Measurements from ENCODE around the gene REC8. TPM values are rescaled to one million over a fixed set of nuclear protein-coding genes. Genes with fewer than 3 reads are reported as not detected.

REC8 gene
- total RNA-seq, 2 donors from 2014 or later: 5.6 to 25.4 TPM

DNA sequence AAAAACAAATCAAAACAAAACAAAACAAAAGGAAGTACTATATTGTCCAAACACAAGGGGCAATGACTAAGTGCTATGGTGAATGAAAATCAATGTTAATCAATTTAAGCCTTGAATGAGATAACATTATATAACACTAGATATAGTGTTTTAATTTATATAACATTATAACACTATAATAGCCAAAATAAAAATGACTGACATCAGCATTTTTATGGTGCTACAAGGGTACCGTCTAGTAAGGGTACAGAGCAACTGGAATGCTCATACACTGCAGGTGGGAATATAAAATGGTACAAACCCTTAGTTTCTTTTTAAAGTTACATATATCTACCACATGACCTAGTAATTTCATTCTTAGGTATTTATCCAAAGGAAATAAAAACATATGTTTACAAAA, 54.6 kb downstream of the REC8 start:
- Histone ChIP-seq H3K27me3 (replicated peaks; ENCODE audit: insufficient read depth) (no peaks in the 10 kb centered on the region), H3K4me3 (no peak overlapping the region), H3K4me1 (replicated peaks) (no peaks in the 10 kb centered on the region), H3K27ac (no peak overlapping the region), H3K9me3 (no peaks in the 10 kb centered on the region), H3K36me3 (no peaks in the 10 kb centered on the region)
- DNase-seq (ENCODE audit: low spot score): no peak
- 63% methylated on average over 1 of the region's 1 CpG for WGBS
- TF ChIP-seq, protein P1, sequence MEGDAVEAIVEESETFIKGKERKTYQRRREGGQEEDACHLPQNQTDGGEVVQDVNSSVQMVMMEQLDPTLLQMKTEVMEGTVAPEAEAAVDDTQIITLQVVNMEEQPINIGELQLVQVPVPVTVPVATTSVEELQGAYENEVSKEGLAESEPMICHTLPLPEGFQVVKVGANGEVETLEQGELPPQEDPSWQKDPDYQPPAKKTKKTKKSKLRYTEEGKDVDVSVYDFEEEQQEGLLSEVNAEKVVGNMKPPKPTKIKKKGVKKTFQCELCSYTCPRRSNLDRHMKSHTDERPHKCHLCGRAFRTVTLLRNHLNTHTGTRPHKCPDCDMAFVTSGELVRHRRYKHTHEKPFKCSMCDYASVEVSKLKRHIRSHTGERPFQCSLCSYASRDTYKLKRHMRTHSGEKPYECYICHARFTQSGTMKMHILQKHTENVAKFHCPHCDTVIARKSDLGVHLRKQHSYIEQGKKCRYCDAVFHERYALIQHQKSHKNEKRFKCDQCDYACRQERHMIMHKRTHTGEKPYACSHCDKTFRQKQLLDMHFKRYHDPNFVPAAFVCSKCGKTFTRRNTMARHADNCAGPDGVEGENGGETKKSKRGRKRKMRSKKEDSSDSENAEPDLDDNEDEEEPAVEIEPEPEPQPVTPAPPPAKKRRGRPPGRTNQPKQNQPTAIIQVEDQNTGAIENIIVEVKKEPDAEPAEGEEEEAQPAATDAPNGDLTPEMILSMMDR (IDR thresholded peaks at IDR 0.05): no peak
- no peak for TF ChIP-seq POLR2A (IDR thresholded peaks at IDR 0.05)
- intact Hi-C loops (cut with DNase I): no loop called here

GRCh38 chr14:24228902-24229301, 57.0 kb downstream of the REC8 start:
- TF ChIP-seq POLR2AphosphoS5 (IDR thresholded peaks at IDR 0.05): no peak
- no peak for TF ChIP-seq POLR2A (IDR thresholded peaks at IDR 0.05)
- TF ChIP-seq, protein P1 (IDR thresholded peaks at IDR 0.05): no peak
- 4% methylated on average over 1 of the region's 1 CpG for WGBS

More at GRCh38 chr14:24228902-24229301, 57.0 kb downstream of the REC8 start:
- H3K9me3 ChIP-seq: no peaks in the 10 kb centered on the region
- DNase-seq (ENCODE audit: low spot score): no peak
- H3K36me3 ChIP-seq: no peaks in the 10 kb centered on the region
- H3K4me3 ChIP-seq: no peak overlapping the region
- H3K27ac ChIP-seq: no peak overlapping the region
- no peaks in the 10 kb centered on the region for H3K27me3 ChIP-seq (replicated peaks; ENCODE audit: insufficient read depth)
- H3K4me1 ChIP-seq (replicated peaks): peaks cover 7% of the 10 kb centered on the region
- intact Hi-C loops (cut with DNase I): no loop called here

Small RNA genes lying within 50 kb of the gene (microRNA-seq; reads per million reads assigned to microRNA genes)
- not detected for gene MIR7703

Small RNA genes lying within 50 kb of the gene (small RNA-seq; reads per million reads assigned to genes)
- gene AL136295.4: 0 reads per million in 2 donors
- 0 reads per million in 2 donors for gene CHMP4A
- 0 reads per million in 2 donors for gene IPO4
- 0 reads per million in 2 donors for gene IRF9
- gene MDP1: 0 reads per million in 2 donors
- 0.60 to 1.0 reads per million in 2 donors for gene RNA5SP383

Other genes starting within 250 kb of the REC8 start
- 10 to 100 TPM; 37.0 to 40.6 TPM for gene DHRS4, start 218.3 kb upstream of the REC8 start, total RNA-seq
- gene DHRS4L2, start 183.2 kb upstream of the REC8 start, total RNA-seq: 10 to 100 TPM; 13.1 to 17.9 TPM
- 1 to 10 TPM in 1 of 2 donors, under 1 TPM in 1; 0.59 to 3.9 TPM for gene CARMIL3, start 120.1 kb upstream of the REC8 start, total RNA-seq
- 1 to 10 TPM; 1.8 to 8.8 TPM for gene CPNE6, start 100.5 kb upstream of the REC8 start, total RNA-seq
- gene PCK2, start 77.8 kb upstream of the REC8 start, total RNA-seq: 10 to 100 TPM; 15.4 to 21.8 TPM
- gene DCAF11, start 57.3 kb upstream of the REC8 start, total RNA-seq: 100 to 1,000 TPM; 111 to 115 TPM
- gene NRL, start 57.1 kb upstream of the REC8 start, total RNA-seq: 1 to 10 TPM; 4.3 to 4.7 TPM
- 1 to 10 TPM in 1 of 2 donors, not detected in 1; 2.0 TPM for gene FITM1, start 41.4 kb upstream of the REC8 start, total RNA-seq
- 100 to 1,000 TPM in 1 of 2 donors, 10 to 100 TPM in 1; 85.4 to 213 TPM for gene PSME1, start 35.9 kb upstream of the REC8 start, total RNA-seq
- 10 to 100 TPM; 13.1 to 13.6 TPM for gene EMC9, start 30.5 kb upstream of the REC8 start, total RNA-seq
- gene PSME2, start 25.5 kb upstream of the REC8 start, total RNA-seq: 10 to 100 TPM; 34.5 to 89.3 TPM
- 10 to 100 TPM; 73.8 to 76.9 TPM for gene RNF31, start 24.6 kb upstream of the REC8 start, total RNA-seq
- 10 to 100 TPM; 61.5 to 82.9 TPM for gene IRF9, start 10.8 kb upstream of the REC8 start, total RNA-seq
- 10 to 100 TPM; 42.6 to 44.5 TPM for gene IPO4, start 16.7 kb downstream of the REC8 start, total RNA-seq
- gene TM9SF1, start 23.4 kb downstream of the REC8 start, total RNA-seq: 100 to 1,000 TPM in 1 of 2 donors, 10 to 100 TPM in 1; 68.9 to 113 TPM
- gene TSSK4, start 33.6 kb downstream of the REC8 start, total RNA-seq: 1 to 10 TPM in 1 of 2 donors, not detected in 1; 1.2 TPM
- gene CHMP4A, start 41.4 kb downstream of the REC8 start, total RNA-seq: 10 to 100 TPM; 61.5 to 66.8 TPM
- gene MDP1, start 44.0 kb downstream of the REC8 start, total RNA-seq: 10 to 100 TPM; 19.1 to 25.5 TPM
- 100 to 1,000 TPM; 114 to 185 TPM for gene NEDD8, start 60.3 kb downstream of the REC8 start, total RNA-seq
- gene GMPR2, start 60.8 kb downstream of the REC8 start, total RNA-seq: 100 to 1,000 TPM in 1 of 2 donors, 10 to 100 TPM in 1; 54.5 to 106 TPM
- gene TINF2, start 70.5 kb downstream of the REC8 start, total RNA-seq: 10 to 100 TPM; 65.5 to 66.8 TPM
- gene TGM1, start 91.1 kb downstream of the REC8 start, total RNA-seq: 10 to 100 TPM in 1 of 2 donors, 1 to 10 TPM in 1; 6.6 to 11.4 TPM
- 10 to 100 TPM; 45.5 to 63.5 TPM for gene RABGGTA, start 99.5 kb downstream of the REC8 start, total RNA-seq
- 10 to 100 TPM; 16.9 to 74.0 TPM for gene DHRS1, start 127.7 kb downstream of the REC8 start, total RNA-seq
- gene NOP9, start 127.8 kb downstream of the REC8 start, total RNA-seq: 10 to 100 TPM; 21.2 to 22.9 TPM
- 10 to 100 TPM in 1 of 2 donors, 1 to 10 TPM in 1; 9.1 to 17.8 TPM for gene CIDEB, start 135.9 kb downstream of the REC8 start, total RNA-seq
- 10 to 100 TPM; 19.5 to 27.3 TPM for gene LTB4R2, start 138.1 kb downstream of the REC8 start, total RNA-seq
- 10 to 100 TPM; 11.8 to 14.2 TPM for gene LTB4R, start 139.4 kb downstream of the REC8 start, total RNA-seq
- 10 to 100 TPM; 19.4 to 28.7 TPM for gene ADCY4, start 163.0 kb downstream of the REC8 start, total RNA-seq
- 1 to 10 TPM; 1.9 to 7.6 TPM for gene RIPK3, start 167.9 kb downstream of the REC8 start, total RNA-seq
- gene NFATC4, start 196.1 kb downstream of the REC8 start, total RNA-seq: 10 to 100 TPM in 1 of 2 donors, 1 to 10 TPM in 1; 6.3 to 41.1 TPM
- gene NYNRIN, start 226.9 kb downstream of the REC8 start, total RNA-seq: 10 to 100 TPM; 10.5 to 26.5 TPM

All from prostate gland (tissue), 2 donors.